AG08396 (cell line): ENCODE measurements around the gene EID2B.

ENCODE experiments used
- DNase-seq: peaks from one replicate; pipeline ENCODE4 v3.0.0; 2012; ENCODE audit warnings: low spot score, mixed read lengths

Gene EID2B

DNA sequence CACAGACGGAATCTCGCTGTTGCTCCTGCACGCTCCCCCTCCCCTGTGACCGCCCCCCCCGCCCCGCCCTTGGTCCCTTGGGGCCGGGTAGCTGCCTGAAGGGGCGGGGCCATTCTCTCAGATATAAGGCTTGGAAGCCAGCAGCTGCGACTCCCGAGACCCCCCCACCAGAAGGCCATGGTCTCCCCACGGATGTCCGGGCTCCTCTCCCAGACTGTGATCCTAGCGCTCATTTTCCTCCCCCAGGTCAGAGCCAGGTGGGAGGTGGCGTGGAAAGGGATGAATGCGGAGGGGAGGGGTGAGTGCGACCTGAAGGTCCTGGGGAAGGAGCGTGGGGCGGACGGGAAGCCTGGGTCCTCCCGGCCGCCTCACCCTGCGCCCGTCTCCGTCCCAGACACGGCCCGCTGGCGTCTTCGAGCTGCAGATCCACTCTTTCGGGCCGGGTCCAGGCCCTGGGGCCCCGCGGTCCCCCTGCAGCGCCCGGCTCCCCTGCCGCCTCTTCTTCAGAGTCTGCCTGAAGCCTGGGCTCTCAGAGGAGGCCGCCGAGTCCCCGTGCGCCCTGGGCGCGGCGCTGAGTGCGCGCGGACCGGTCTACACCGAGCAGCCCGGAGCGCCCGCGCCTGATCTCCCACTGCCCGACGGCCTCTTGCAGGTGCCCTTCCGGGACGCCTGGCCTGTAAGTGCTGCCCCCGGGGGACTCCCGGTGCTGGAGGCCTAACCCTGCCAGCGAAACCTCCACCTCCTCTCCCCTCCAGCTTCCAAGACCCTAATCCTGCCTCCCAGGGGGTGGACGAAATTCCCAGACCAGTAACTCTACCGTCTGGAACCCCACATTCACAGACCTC, 33.6 kb downstream of the EID2B start, which contains the start of gene DLL3:
TSS of gene DLL3 (plus strand) at position 150 of the 845 bp plus-strand sequence. CDS start at position 178, 28 bp downstream.
- DNase-seq, result no peak

DNA sequence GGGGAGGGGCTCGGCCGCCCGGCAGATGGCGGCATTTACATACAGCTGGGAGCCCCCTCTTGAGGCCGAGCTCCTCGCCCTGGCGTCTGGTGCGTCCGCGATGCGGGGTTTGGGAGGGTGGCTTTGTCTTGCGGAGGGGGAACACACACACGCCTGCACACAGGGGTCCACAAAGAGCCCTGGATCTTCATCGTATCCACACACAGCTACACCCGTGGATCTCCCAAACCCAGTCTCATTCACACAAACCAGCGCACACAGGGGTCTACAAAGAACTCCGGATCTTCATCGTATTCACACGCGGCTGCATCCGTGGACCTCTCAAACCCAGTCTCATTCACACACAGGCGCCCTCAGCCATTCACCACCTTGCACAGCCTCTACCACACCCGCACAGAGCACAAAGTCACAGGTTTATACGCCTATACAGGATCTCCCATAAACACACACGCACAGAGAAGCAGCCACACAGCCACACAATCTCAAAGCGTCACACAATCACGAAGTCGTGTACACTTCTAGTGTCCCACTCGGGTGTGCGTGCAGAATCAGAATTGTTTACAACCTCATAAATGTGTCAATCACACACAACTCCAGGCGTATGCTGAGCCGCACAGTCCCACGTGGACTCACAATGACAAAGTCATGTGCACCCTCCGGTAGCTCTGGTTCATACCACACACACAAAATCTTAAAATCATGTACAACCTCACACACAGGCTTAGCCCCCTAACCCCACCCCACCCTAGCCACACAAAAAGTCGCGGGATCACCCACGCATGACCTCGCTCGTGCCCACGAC, 34.5 kb downstream of the EID2B start:
- DNase-seq, result no peak

DNA sequence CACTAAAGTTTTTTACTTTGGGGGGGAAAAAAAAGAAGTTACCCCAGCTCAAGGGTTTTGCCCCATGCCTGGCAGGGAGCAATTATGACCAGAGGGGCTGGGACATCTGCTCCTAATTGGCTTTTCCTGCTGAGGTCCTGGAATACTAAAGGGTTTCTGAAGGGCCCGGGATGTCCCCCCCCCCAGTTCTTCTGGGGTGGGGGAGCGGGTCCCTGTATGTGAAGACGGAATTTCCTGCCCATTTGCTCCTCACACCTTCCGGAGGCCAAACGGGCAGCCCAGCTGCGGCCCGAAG, 35.0 kb downstream of the EID2B start:
- no peak for DNase-seq

DNA sequence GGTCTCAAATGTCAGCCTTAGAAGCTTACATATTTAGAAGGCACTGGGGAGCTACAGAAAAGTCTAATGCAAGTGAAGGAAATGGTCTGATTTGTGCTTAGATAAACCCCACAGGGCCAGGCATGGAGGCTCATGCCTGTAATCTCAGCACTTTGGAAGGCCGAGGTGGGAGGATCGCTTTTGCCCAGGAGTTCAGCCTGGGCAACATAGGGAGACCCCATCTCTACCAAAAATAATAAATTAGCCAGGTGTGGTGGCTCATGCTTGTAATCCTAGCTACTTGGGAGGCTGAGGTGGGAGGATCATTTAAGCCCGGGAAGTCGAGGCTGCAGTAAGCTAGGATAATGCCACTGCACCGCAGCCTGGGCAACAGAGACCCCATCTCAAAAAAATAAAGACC, 36.6 kb downstream of the EID2B start:
- DNase-seq, result no peak

DNA sequence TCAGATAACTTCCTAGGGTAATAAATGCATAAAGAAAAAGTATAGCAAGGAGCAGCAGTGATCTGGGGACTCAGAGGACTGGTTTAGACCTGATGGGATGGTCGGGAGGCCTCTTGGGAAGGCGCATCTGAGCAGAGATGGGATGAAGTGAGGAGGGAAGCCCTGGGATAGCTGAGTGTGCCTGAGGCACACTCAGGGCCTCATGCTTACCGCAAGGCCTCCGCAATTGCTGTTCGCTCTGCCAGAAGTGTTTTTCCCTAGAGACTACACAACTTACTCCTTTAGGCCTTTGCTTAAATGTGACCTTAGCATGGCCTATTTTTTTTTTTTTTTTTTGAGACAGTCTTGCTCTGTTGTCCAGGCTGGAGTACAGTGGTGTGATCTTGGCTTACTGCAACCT, 38.0 kb downstream of the EID2B start:
- no peak for DNase-seq

DNA sequence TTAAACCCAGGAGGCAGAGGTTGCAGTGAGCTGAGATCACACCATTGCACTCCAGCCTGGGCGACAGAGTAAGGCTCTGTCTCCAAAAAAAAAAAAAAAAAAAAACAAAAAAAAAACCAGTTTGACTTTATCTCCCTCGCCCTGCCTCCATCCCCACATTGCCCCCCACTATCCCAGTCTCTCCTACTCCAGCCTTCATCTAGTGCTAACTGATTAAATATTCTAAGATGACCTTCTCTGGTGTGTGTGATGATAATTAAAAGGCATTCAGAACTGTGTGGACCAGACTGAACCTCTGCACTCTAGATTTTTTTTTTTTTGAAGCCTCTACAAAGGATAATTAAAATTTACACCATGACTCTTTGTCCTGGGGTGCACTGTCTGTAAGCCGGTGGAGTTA, 39.9 kb downstream of the EID2B start:
- DNase-seq, result no peak

DNA sequence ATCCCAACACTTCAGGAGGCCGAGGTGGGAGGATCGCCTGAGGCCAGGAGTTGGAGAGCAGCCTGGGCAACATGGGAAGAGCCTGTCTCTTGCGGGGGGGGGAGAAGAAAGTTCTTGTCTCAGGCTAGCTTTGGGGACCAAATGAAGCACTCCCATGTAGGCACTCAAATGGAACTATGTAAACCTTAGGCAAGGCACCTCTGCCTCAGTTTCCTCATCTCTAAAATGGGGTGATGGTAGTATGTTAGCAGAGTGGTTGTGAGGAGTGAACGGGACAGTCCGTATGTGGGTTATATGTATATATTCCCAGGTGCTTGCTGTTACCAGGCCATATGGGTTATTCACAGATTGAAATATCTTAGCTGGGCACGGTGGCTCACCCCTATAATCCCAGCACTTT, 40.4 kb downstream of the EID2B start:
- no peak for DNase-seq

DNA sequence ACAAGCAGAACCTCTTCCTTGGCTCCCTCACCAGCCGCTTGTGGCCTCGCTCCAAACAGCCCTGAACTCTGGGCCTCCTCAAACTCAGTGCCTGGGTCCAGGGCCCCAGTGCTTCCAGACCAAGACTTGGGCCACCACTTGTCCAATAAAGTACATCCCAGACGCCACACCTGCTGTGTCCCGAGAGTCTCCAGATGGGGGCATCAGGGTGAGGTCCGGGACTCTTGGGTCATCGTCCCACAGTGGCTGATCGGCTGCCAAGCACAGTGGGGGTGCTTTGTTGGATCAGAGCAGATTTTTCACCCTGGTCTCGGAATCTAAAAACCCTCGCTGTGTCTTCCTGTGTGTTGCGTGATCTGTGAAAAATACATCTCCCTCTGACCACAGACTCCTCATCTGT, 42.9 kb downstream of the EID2B start:
- DNase-seq, result no peak

DNA sequence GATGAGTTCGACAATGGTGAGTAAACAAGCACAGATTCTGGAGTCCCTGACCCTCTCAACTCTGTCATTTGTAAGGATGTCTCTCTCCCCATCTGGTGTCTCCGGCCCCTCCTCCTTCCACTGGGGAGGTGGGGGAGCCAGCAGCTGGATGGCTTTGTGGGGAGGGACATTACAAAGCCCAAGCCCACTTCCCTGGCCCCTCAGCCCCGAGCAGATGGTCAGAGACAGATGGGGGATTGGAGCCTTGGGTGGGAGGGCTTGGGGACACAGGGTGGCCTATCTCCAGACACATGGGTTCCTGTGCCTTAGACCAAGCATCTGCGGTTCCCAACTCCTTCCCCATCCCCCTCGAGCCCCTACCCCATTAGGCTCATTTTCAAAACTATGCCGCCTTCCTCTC, 49.5 kb downstream of the EID2B start:
- DNase-seq, result no peak

DNA sequence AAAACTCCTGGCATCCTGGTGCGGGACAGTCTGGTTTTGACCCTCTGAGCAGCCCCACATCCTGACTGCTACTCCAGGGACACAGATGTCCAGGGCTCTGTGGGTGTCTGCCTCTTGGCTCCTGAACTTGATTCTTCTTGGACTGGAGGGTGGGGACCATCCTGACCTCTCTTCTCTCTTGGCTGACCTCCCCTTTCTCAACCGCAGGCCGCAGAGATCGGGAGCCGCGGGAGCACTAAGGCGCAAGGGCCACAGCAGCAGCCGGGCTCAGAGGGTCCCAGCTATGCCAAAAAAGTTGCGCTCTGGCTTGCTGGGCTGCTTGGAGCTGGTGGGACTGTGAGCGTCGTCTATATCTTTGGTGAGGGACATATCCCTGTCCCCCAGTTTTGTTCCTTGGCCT, 51.0 kb downstream of the EID2B start:
- no peak for DNase-seq

DNA sequence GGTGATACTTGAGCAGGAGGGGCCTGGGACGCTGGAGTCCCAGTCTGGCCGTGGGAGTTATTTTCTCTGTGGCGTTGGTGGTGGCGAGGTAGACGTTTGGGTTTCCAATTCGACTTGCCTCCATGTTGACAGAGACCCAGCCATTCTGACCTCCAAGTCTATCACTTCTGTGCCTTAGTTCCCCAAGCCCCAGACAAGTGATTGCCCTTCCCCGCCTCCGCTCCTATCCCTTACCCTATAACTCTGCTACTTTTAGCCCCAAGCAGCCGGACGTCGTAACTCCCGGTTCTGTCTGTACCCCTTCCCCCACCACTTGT, 51.5 kb downstream of the EID2B start:
- DNase-seq, result no peak
